Measurements from ENCODE around the gene HAUS7. TPM values are rescaled to one million over a fixed set of nuclear protein-coding genes. Genes with fewer than 3 reads are reported as not detected.

HAUS7 gene
- polyA plus RNA-seq, 2 of the 4 experiments (the other 2 are of a cell fraction) = 39.1 to 53.6 TPM

DNA sequence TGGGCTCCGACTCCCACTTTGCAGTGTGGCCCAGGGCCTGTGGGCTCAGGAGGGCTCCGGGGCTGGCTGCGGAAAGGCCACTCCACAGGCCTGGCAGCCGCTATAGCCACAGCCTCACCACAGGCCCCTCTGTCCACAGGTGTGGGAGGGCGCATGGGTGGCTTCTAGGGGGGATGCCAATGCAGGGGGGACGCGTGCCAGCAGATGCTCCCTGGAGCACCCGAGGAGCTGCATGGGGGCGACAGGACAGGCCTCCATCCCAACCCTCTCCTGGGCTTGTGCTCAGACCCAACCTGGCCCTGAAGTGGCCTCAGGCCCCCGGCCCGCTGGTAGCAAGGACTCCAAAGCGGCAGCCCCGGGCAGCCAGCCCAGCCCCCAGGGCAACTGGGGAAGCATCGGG, 32.4 kb upstream of the HAUS7 start:
- ChIA-PET CTCF (interaction anchor here (1.3 kb wide), 1 partner anchor 11 kb away, joined by 3 read pairs; no protein-coding TSS in a partner anchor), POLR2A (interaction anchor here (0.7 kb wide), 1 partner anchor 29 kb away, joined by 3 read pairs; no protein-coding TSS in a partner anchor)
- Histone ChIP-seq H3K4me3 (no peak overlapping the region), H3K4me2 (no peak overlapping the region), H3K4me1 (no peaks in the 10 kb centered on the region), H3K9me3 (no peaks in the 10 kb centered on the region), H3K27ac (no peak overlapping the region)
- TF ChIP-seq RAD21 (conservative IDR thresholded peaks at IDR 0.05 in 1 of 2, IDR thresholded peaks at IDR 0.05 in 1 of 2) (no peak), NFE2L2 (conservative IDR thresholded peaks at IDR 0.05; ENCODE audit: low read length) (no peak), CHD2 (IDR thresholded peaks at IDR 0.05; ENCODE audit: low read length, partially characterized antibody) (no peak), SREBF2 (IDR thresholded peaks at IDR 0.05) (no peak), KDM5A (IDR thresholded peaks at IDR 0.05) (no peak), EHF (CRISPR knock-in tag; IDR thresholded peaks at IDR 0.05) (no peak), EP300 (IDR thresholded peaks at IDR 0.05) (no peak), NR3C1 (IDR thresholded peaks at IDR 0.05) (no peak)
- WGBS (ENCODE audit: missing lambda C conversion rate) = 70% methylated on average over 4 of the region's 14 CpGs
- FAIRE-seq (no peak), DNase-seq (ENCODE audit: low read depth in 1 of 2, low spot score in 1 of 2) (no peak), ATAC-seq (no peak)

- no peak for DNase-seq (ENCODE audit: low read depth in 1 of 2, low spot score in 1 of 2)
- ChIA-PET CTCF (interaction anchor here (1.2 to 1.3 kb wide), 2 partner anchors 10 to 32 kb away, joined by 3 to 4 read pairs; partner anchors contain the start of gene HAUS7), POLR2A (interaction anchor here (0.7 kb wide), 1 partner anchor 28 kb away, joined by 3 read pairs; no protein-coding TSS in a partner anchor)
- no peak for ATAC-seq
- Histone ChIP-seq H3K9me3 (no peaks in the 10 kb centered on the region), H3K27ac (no peak overlapping the region), H3K4me3 (no peak overlapping the region), H3K4me2 (no peak overlapping the region), H3K4me1 (no peaks in the 10 kb centered on the region)
- TF ChIP-seq SREBF2 (IDR thresholded peaks at IDR 0.05) (no peak), FOSL2 (IDR thresholded peaks at IDR 0.05) (no peak), FOSL2 (CRISPR knock-in tag; IDR thresholded peaks at IDR 0.05) (no peak), MYC (IDR thresholded peaks at IDR 0.05; ENCODE audit: borderline replicate concordance, low read length) (no peak), RNF2 (IDR thresholded peaks at IDR 0.05; ENCODE audit: borderline replicate concordance, low read depth) (no peak), SMC3 (IDR thresholded peaks at IDR 0.05) (no peak), USF2 (IDR thresholded peaks at IDR 0.05) (no peak), RAD21 (conservative IDR thresholded peaks at IDR 0.05 in 1 of 2, IDR thresholded peaks at IDR 0.05 in 1 of 2) (no peak)
- WGBS (ENCODE audit: missing lambda C conversion rate) = 71% methylated on average over 4 of the region's 10 CpGs
- FAIRE-seq = no peak
Observed at GRCh38 chrX:153502131-153502530, 31.8 kb upstream of the HAUS7 start.

DNA sequence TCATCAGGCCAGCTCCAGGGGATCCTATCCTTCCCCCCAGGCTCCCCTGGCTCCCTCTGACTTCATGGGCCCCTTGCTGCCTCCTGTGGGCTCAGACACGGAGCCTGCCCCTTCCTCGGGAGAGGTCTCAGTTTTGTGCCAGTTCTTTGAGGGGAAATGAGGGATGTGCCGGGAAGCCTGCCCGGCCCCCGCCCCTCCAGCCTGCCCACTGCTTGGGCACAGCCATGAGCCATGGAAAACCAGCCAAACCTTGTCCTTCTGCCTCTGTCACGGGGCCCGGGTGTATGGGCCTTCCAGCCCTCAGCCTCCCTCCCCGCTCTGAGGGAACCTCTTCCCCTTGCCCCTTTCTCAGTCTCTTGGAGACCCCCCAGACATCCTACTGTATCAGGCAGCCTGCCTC, 31.2 kb upstream of the HAUS7 start:
- Histone ChIP-seq H3K9me3 (no peaks in the 10 kb centered on the region), H3K4me1 (no peaks in the 10 kb centered on the region), H3K4me3 (no peak overlapping the region), H3K4me2 (no peak overlapping the region), H3K27ac (no peak overlapping the region)
- no peak for ATAC-seq
- ChIA-PET CTCF (interaction anchor here (1.2 kb wide), 1 partner anchor 31 kb away, joined by 4 read pairs; the partner anchor contains the start of gene HAUS7), POLR2A (no interaction called here)
- WGBS (ENCODE audit: missing lambda C conversion rate) = 87% methylated on average over 3 of the region's 8 CpGs
- no peak for FAIRE-seq
- DNase-seq (ENCODE audit: low read depth in 1 of 2, low spot score in 1 of 2) = no peak
- TF ChIP-seq MAFK (IDR thresholded peaks at IDR 0.05; ENCODE audit: partially characterized antibody) (no peak), HOXB5 (CRISPR knock-in tag; IDR thresholded peaks at IDR 0.05) (no peak), ESRRA (IDR thresholded peaks at IDR 0.05; ENCODE audit: borderline replicate concordance, low read length) (no peak), RNF2 (IDR thresholded peaks at IDR 0.05; ENCODE audit: borderline replicate concordance, low read depth) (no peak)

- Histone ChIP-seq H3K4me3 (no peak overlapping the region), H3K27ac (no peak overlapping the region), H3K4me1 (no peaks in the 10 kb centered on the region), H3K4me2 (no peak overlapping the region), H3K9me3 (no peaks in the 10 kb centered on the region)
- FAIRE-seq (no peak), ATAC-seq (no peak), DNase-seq (ENCODE audit: low read depth in 1 of 2, low spot score in 1 of 2) (no peak)
- TF ChIP-seq RAD21 (conservative IDR thresholded peaks at IDR 0.05 in 1 of 2, IDR thresholded peaks at IDR 0.05 in 1 of 2) (no peak), POLR2AphosphoS2 (conservative IDR thresholded peaks at IDR 0.05; ENCODE audit: low read length) (no peak), JUN (IDR thresholded peaks at IDR 0.05) (no peak), NPAS2 (CRISPR knock-in tag; IDR thresholded peaks at IDR 0.05; ENCODE audit: borderline replicate concordance) (no peak), CEBPB (IDR thresholded peaks at IDR 0.05) (no peak), FOSB (CRISPR knock-in tag; IDR thresholded peaks at IDR 0.05) (no peak), RCOR1 (IDR thresholded peaks at IDR 0.05; ENCODE audit: low read depth, low read length) (no peak), HOXA7 (CRISPR knock-in tag; IDR thresholded peaks at IDR 0.05) (no peak), USF2 (IDR thresholded peaks at IDR 0.05) (no peak)
- ChIA-PET CTCF (interaction anchor here (1.2 to 1.3 kb wide), 2 partner anchors 30 to 39 kb away, joined by 5 read pairs; partner anchors contain the start of gene HAUS7), POLR2A (no interaction called here)
- 67% methylated on average over 9 of the region's 9 CpGs for WGBS (ENCODE audit: missing lambda C conversion rate)
Observed at GRCh38 chrX:153500676-153501280, 30.4 kb upstream of the HAUS7 start.

All from A549 (cell line).